HepG2 (cell line): ENCODE results near the gene GPR4. TPM values are rescaled to one million over a fixed set of nuclear protein-coding genes. Genes with fewer than 3 reads are reported as not detected.

Experiments
- ATAC-seq: fragments of 200-7000 bp; cut with Tn5 transposase; 3 replicates; pipeline ENCODE4 v1.9.1; 2020; ENCODE audit warnings: mild to moderate bottlenecking, moderate library complexity
- BruUV-seq: library from RNA; stranded (reverse); fragments of 400-500 nt; replicated peaks from 2 replicates; lab custom pipeline; 2021; lab: Mats Ljungman, UMichigan
- CTCF ChIA-PET: fragments of 300-600 bp; formaldehyde crosslinking; extraction: SDS; loops from one replicate; lab custom pipeline; 2021; ENCODE audit warnings: low total read pairs, inconsistent platforms, low intra/inter-chr PET ratio; lab: Yijun Ruan, JAX
- POLR2A ChIA-PET: fragments of 350-600 bp; sonication (Branson Sonifier 250); formaldehyde crosslinking; loops from one replicate; lab custom pipeline; 2020; ENCODE audit warnings: antibody characterized with exemption, inconsistent platforms; lab: Yijun Ruan, JAX
- DNase-seq: peaks from one replicate; pipeline ENCODE4 v3.0.0-alpha.2; 2015; ENCODE audit warnings: low spot score
- FAIRE-seq: peaks from 3 replicates; lab custom pipeline; 2011; peaks lifted over from hg19 to GRCh38; lab: Jason Lieb, UNC
- H2AFZ ChIP-seq: one replicate; pipeline ENCODE4 v1.6.1; 2011; ENCODE audit warnings: low read length, inconsistent platforms
- H3K27ac ChIP-seq: fragments of 300-600 bp; 3 replicates; pipeline ENCODE4 v1.8.0; 2011; ENCODE audit warnings: mixed run types, mild to moderate bottlenecking, mixed read lengths, low read length, inconsistent platforms; ENCODE audit not compliant: insufficient read depth; ENCODE audit errors: extremely low read length
- H3K27me3 ChIP-seq, 2 experiments: fragments of 200-600 bp in 1 of 2; 2 replicates in 1 of 2; 3 replicates in 1 of 2; pipeline versions ENCODE4 v1.6.0 to v1.8.0; 2011; ENCODE audit warnings: low read length in 2 of 2, mild to moderate bottlenecking in 2 of 2, moderate library complexity in 2 of 2, inconsistent platforms in 1 of 2; ENCODE audit not compliant: insufficient read depth in 2 of 2, control insufficient read depth in 1 of 2
- H3K36me3 ChIP-seq, 2 experiments: fragments of 200-600 bp in 1 of 2; replicated peaks in 1 of 2; 2 replicates in 1 of 2; 3 replicates in 1 of 2; pipeline versions ENCODE4 v1.5.1 to v1.8.0; 2011; ENCODE audit warnings: low read length in 2 of 2, inconsistent platforms in 1 of 2; ENCODE audit not compliant: insufficient read depth in 2 of 2, control insufficient read depth in 1 of 2
- H3K4me1 ChIP-seq: 2 replicates; pipeline ENCODE4 v1.5.1; 2012; ENCODE audit warnings: low read length, inconsistent platforms; ENCODE audit not compliant: insufficient read depth
- H3K4me2 ChIP-seq: 2 replicates; pipeline ENCODE4 v1.6.0; 2011; ENCODE audit warnings: low read depth, low read length, inconsistent platforms
- H3K4me3 ChIP-seq, 3 experiments: fragments of 200-600 bp in 1 of 3; sonication (generic), shearing (Covaris generic) in 1 of 3; replicated peaks in 1 of 3; 2 replicates each; pipeline ENCODE4 v1.5.1; 2011 to 2016; ENCODE audit warnings: low read length in 3 of 3, inconsistent platforms in 2 of 3, low read depth in 2 of 3, mild to moderate bottlenecking in 2 of 3, control low read depth in 1 of 3, mixed read lengths in 1 of 3; ENCODE audit not compliant: insufficient read depth in 1 of 3
- H3K79me2 ChIP-seq: one replicate; pipeline ENCODE4 v1.6.1; 2011; ENCODE audit warnings: low read length, inconsistent platforms; ENCODE audit not compliant: insufficient read depth
- H3K9ac ChIP-seq: 2 replicates; pipeline ENCODE4 v1.6.0; 2011; ENCODE audit warnings: mild to moderate bottlenecking, low read depth, low read length, inconsistent platforms; ENCODE audit not compliant: insufficient read depth
- H3K9me3 ChIP-seq: 2 replicates; pipeline ENCODE4 v1.5.1; 2012; ENCODE audit warnings: mild to moderate bottlenecking, low read length
- H4K20me1 ChIP-seq: 2 replicates; pipeline ENCODE4 v1.6.0; 2011; ENCODE audit warnings: inconsistent platforms, mild to moderate bottlenecking, low read length, moderate library complexity; ENCODE audit not compliant: insufficient read depth
- EEA1 ChIP-seq: sonication (generic); formaldehyde crosslinking; IDR thresholded peaks from 2 replicates; pipeline ENCODE4 v1.5.1; 2020; ENCODE audit warnings: mild to moderate bottlenecking, missing genetic modification reagents, borderline replicate concordance
- HNRNPUL1 ChIP-seq: fragments of 200-400 bp; formaldehyde crosslinking; IDR thresholded peaks from 2 replicates; pipeline ENCODE4 v1.6.1; 2017; ENCODE audit warnings: low read depth, mild to moderate bottlenecking, low read length, moderate library complexity
- MAX ChIP-seq: IDR thresholded peaks from 2 replicates; pipeline ENCODE4 v1.6.1; 2012; ENCODE audit warnings: inconsistent platforms
- NR2F6 ChIP-seq, 2 experiments: IDR thresholded peaks; 2 replicates each; pipeline ENCODE4 v1.6.1; 2016; ENCODE audit warnings: antibody characterized with exemption in 1 of 2, mild to moderate bottlenecking in 1 of 2
- PRMT3 ChIP-seq: sonication (generic); formaldehyde crosslinking; IDR thresholded peaks from 2 replicates; pipeline ENCODE4 v1.8.1; 2022; ENCODE audit warnings: low read depth, mild to moderate bottlenecking, moderate library complexity, missing genetic modification reagents, borderline replicate concordance
- SSRP1 ChIP-seq: IDR thresholded peaks from 2 replicates; pipeline ENCODE4 v1.6.1; 2016; ENCODE audit warnings: control low read depth
- U2AF2 ChIP-seq: fragments of 200-400 bp; formaldehyde crosslinking; IDR thresholded peaks from 2 replicates; pipeline ENCODE4 v1.6.1; 2017; ENCODE audit warnings: low read depth, mild to moderate bottlenecking, low read length
- ZBTB38 ChIP-seq: sonication (generic); formaldehyde crosslinking; IDR thresholded peaks from 2 replicates; pipeline ENCODE4 v1.5.1; 2020; ENCODE audit warnings: mild to moderate bottlenecking, missing genetic modification reagents
- WGBS: methylation state at CpG from one replicate; pipeline ENCODE4 v1.1.6; 2017; ENCODE audit warnings: low lambda C conversion rate; 5-methylcytosine and 5-hydroxymethylcytosine counted together
- in situ Hi-C: cut with HindIII; loops from 2 replicates; pipeline ENCODE4 v1.10.0; 2017; ENCODE audit warnings: low pct_unique_long_range_greater_than_20kb; ENCODE audit not compliant: extremely low pct_ligation_motif_present
- intact Hi-C: fragments of 100-400 bp; cut with micrococcal nuclease; formaldehyde crosslinking; loops from one replicate; pipeline ENCODE4 v1.10.0; 2022; ENCODE audit not compliant: unreplicated experiment
- polyA plus RNA-seq, 8 experiments: library from polyadenylated mRNA; depleted of rRNA in 3 of 8; stranded (reverse) in 7 of 8; unstranded in 1 of 8; fragments of >200 nt; fragmentation: Illumina TruSeq in 4 of 8; extraction: Trizol in 4 of 8; gene quantifications; 2 replicates each; pipeline versions ENCODE4 v1.2.1 to v1.2.3, GENCODE V29; 2011 to 2016; ENCODE audit warnings: low read depth in 4 of 8, missing spikeins in 1 of 8, mixed read lengths in 1 of 8; ENCODE audit not compliant: insufficient read depth in 1 of 8
- total RNA-seq, 5 experiments: library from RNA; depleted of rRNA; stranded (reverse); fragments of >200 nt; fragmentation: Illumina TruSeq; extraction: Trizol; gene quantifications; 2 replicates each; pipeline ENCODE4 v1.2.3, GENCODE V29; 2016; ENCODE audit warnings: low read depth in 1 of 5
- TF ChIP-seq, protein P1 (sequence below): IDR thresholded peaks from 2 replicates; pipeline ENCODE4 v1.6.1; 2016; ENCODE audit warnings: low read depth, control low read depth
- TF ChIP-seq, protein P2 (sequence below): sonication (generic); formaldehyde crosslinking; IDR thresholded peaks from 2 replicates; pipeline ENCODE4 v1.4.0; 2020; ENCODE audit warnings: missing genetic modification reagents

Gene GPR4
- total and polyA plus RNA-seq, 2 of the 13 experiments (the other 11 are each of a cell fraction or from before 2014, with no cell fraction given): 0.15 TPM; not detected in 1

- intact Hi-C loops: no loop called here
- BruUV-seq: no TSS peak
- no peaks in the 10 kb centered on the region for H3K9me3 ChIP-seq
- no peak for TF ChIP-seq MAX
- no peak for TF ChIP-seq ZBTB38 (CRISPR knock-in tag)
- TF ChIP-seq, all 625 proteins: peak for 0
- H3K79me2 ChIP-seq: no peaks in the 10 kb centered on the region
- POLR2A ChIA-PET: interaction anchor here (1.0 to 1.1 kb wide), 2 partner anchors 9 to 14 kb away, joined by 3 read pairs; partner anchors contain the start of gene OPA3
- ATAC-seq (no peak), FAIRE-seq (no peak), DNase-seq (no peak)
- H3K27me3 ChIP-seq: peaks cover 7 to 61% of the 10 kb centered on the region in 2 experiments
- H3K4me1 ChIP-seq: no peaks in the 10 kb centered on the region
- 4% methylated on average over 17 of the region's 22 CpGs for WGBS
- H4K20me1 ChIP-seq: no peaks in the 10 kb centered on the region
- H3K4me3 ChIP-seq: no peak overlapping the region
- CTCF ChIA-PET: no interaction called here
- no peaks in the 10 kb centered on the region for H3K36me3 ChIP-seq
- no peak overlapping the region for H3K27ac ChIP-seq
- H3K4me2 ChIP-seq: no peak overlapping the region
- in situ Hi-C loops: no loop called here
- no peak overlapping the region for H2AFZ ChIP-seq
- no peak overlapping the region for H3K9ac ChIP-seq
These were observed 3.6 kb downstream of the GPR4 start for GRCh38 chr19:45598267-45599001.

DNA sequence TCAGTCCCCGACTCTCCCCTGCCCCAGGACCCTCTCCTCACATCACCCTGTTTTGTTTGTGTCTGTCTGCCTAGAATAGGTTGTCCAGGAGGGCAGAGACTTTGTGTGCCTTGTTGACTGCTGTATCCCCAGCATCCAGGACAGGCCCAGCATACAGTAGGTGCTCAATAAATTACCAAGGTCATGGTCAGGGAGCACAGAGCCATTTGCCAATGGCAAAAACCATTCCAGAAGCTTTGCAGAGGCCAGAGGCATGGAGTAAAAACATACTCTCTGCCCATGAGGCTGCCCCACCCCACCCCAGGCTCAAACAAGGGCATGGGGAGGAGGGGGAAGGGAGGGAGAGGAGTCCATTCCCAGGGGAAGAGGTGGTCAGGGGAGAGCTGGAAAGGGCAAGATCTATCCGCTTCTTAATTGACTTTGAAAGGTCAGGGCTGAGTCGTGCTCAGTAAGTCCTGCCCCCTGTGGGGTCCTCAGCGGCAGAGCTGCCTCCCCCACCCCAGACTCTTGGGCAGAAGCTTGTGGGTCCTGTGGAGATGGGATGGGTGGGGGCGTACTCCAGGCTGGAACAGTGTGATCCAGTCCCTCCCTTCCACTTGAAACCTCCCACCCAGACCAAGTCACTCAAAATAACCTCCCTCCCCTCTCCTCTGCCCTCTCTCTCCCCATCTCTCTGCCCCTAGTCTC lies 4.4 kb downstream of the GPR4 start:
- DNase-seq (no peak), ATAC-seq (no peak), FAIRE-seq (no peak)
- no peak overlapping the region for H2AFZ ChIP-seq
- no peak overlapping the region for H3K4me3 ChIP-seq
- H4K20me1 ChIP-seq: no peaks in the 10 kb centered on the region
- peaks cover 7 to 59% of the 10 kb centered on the region in 2 experiments for H3K27me3 ChIP-seq
- H3K79me2 ChIP-seq: no peaks in the 10 kb centered on the region
- H3K9ac ChIP-seq: no peak overlapping the region
- no TSS peak for BruUV-seq
- H3K9me3 ChIP-seq: no peaks in the 10 kb centered on the region
- intact Hi-C loops: no loop called here
- H3K4me2 ChIP-seq: no peak overlapping the region
- H3K36me3 ChIP-seq: no peaks in the 10 kb centered on the region
- ChIA-PET CTCF (no interaction called here), POLR2A (no interaction called here)
- in situ Hi-C loops: no loop called here
- WGBS: 0% methylated on average over 2 of the region's 5 CpGs
- H3K4me1 ChIP-seq: no peaks in the 10 kb centered on the region
- H3K27ac ChIP-seq: no peak overlapping the region
- TF ChIP-seq NR2F6 (IDR thresholded peaks at IDR 0.05): no peak
- TF ChIP-seq NR2F6 (CRISPR knock-in tag; IDR thresholded peaks at IDR 0.05): no peak
- TF ChIP-seq, protein P1, sequence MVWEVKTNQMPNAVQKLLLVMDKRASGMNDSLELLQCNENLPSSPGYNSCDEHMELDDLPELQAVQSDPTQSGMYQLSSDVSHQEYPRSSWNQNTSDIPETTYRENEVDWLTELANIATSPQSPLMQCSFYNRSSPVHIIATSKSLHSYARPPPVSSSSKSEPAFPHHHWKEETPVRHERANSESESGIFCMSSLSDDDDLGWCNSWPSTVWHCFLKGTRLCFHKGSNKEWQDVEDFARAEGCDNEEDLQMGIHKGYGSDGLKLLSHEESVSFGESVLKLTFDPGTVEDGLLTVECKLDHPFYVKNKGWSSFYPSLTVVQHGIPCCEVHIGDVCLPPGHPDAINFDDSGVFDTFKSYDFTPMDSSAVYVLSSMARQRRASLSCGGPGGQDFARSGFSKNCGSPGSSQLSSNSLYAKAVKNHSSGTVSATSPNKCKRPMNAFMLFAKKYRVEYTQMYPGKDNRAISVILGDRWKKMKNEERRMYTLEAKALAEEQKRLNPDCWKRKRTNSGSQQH: no peak
- TF ChIP-seq SSRP1 (CRISPR knock-in tag): no peak
- no peak for TF ChIP-seq U2AF2
- no peak for TF ChIP-seq PRMT3 (CRISPR knock-in tag)
- no peak for TF ChIP-seq EEA1
- TF ChIP-seq HNRNPUL1: no peak
- TF ChIP-seq, protein P2, sequence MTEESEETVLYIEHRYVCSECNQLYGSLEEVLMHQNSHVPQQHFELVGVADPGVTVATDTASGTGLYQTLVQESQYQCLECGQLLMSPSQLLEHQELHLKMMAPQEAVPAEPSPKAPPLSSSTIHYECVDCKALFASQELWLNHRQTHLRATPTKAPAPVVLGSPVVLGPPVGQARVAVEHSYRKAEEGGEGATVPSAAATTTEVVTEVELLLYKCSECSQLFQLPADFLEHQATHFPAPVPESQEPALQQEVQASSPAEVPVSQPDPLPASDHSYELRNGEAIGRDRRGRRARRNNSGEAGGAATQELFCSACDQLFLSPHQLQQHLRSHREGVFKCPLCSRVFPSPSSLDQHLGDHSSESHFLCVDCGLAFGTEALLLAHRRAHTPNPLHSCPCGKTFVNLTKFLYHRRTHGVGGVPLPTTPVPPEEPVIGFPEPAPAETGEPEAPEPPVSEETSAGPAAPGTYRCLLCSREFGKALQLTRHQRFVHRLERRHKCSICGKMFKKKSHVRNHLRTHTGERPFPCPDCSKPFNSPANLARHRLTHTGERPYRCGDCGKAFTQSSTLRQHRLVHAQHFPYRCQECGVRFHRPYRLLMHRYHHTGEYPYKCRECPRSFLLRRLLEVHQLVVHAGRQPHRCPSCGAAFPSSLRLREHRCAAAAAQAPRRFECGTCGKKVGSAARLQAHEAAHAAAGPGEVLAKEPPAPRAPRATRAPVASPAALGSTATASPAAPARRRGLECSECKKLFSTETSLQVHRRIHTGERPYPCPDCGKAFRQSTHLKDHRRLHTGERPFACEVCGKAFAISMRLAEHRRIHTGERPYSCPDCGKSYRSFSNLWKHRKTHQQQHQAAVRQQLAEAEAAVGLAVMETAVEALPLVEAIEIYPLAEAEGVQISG (CRISPR knock-in tag): no peak
